Activated CD8-positive, alpha-beta T cell treated with anti-CD3 and anti-CD28 coated beads for 36 hours (primary cell): ENCODE measurements around the gene PAX1. TPM values are rescaled to one million over a fixed set of nuclear protein-coding genes. Genes with fewer than 3 reads are reported as not detected.

Source experiments
- ATAC-seq: fragments of 200-7000 bp; cut with Tn5 transposase; one replicate; pipeline ENCODE4 v1.10.0; 2021; ENCODE audit warnings: mild to moderate bottlenecking, moderate library complexity
- CTCF ChIA-PET: fragments of 350-600 bp; sonication (Branson Sonifier 250); formaldehyde crosslinking; loops from one replicate; lab custom pipeline; 2021; ENCODE audit warnings: antibody characterized with exemption; lab: Charles Lee
- POLR2A ChIA-PET: fragments of 350-600 bp; sonication (Branson Sonifier 250); formaldehyde crosslinking; loops from one replicate; lab custom pipeline; 2021; ENCODE audit warnings: antibody characterized with exemption; lab: Charles Lee
- DNase-seq: peaks from one replicate; pipeline ENCODE4 v3.0.0-alpha.2; 2020
- H3K27ac Mint-ChIP-seq: one replicate; pipeline ENCODE4 v1.8.0; 2021; ENCODE audit warnings: mild to moderate bottlenecking, mixed read lengths
- H3K27me3 Mint-ChIP-seq: one replicate; pipeline ENCODE4 v1.8.0; 2021; ENCODE audit warnings: mixed read lengths
- H3K36me3 Mint-ChIP-seq: one replicate; pipeline ENCODE4 v1.8.0; 2021; ENCODE audit warnings: low read depth, mixed read lengths
- H3K4me1 Mint-ChIP-seq: one replicate; pipeline ENCODE4 v1.8.0; 2021; ENCODE audit warnings: low read depth, mixed read lengths
- H3K4me3 Mint-ChIP-seq: one replicate; pipeline ENCODE4 v1.8.0; 2021; ENCODE audit warnings: mild to moderate bottlenecking, moderate library complexity, mixed read lengths
- H3K9me3 Mint-ChIP-seq: one replicate; pipeline ENCODE4 v1.8.0; 2021; ENCODE audit warnings: mixed read lengths
- intact Hi-C: fragments of 100-400 bp; cut with micrococcal nuclease; formaldehyde crosslinking; loops from one replicate; pipeline ENCODE4 v1.10.0; 2022
- total RNA-seq, 2 experiments: library from RNA; stranded (reverse); gene quantifications; one replicate each; pipeline ENCODE4 v1.2.3, GENCODE V29; 2021
- TF ChIP-seq, protein P1 (sequence below): fragments of 200-600 bp; IDR thresholded peaks from one replicate; pipeline ENCODE4 v1.8.0; 2022; ENCODE audit warnings: antibody characterized with exemption, mild to moderate bottlenecking

PAX1 gene
- total RNA-seq, 2 experiments from 2014 or later, result not detected

DNA sequence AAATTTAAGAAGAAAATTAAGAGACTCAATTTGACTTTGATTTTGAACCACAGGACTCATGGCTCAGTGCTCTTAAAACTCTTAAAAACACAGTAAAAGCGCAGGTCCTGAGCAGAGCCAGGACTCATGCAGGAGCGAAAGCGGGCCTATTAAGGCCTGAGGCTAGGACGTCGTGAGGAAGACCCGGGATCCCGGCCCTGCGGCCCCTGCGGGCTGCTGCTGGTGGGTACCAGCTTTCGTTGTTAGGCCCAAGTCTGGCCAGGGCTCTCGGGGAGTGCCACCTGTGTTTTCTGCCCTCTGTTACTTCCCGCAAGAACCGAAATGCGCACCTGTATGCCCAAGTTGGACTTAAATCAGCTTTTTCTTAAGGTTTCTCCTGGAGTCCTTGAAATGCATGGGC, 3.4 kb upstream of the PAX1 start:
- CTCF ChIA-PET, result interaction anchor here (1.0 to 1.4 kb wide), 3 partner anchors 9 to 17 kb away, joined by 3 to 6 read pairs (median 5); no protein-coding TSS in a partner anchor
- DNase-seq, result no peak
- intact Hi-C loops, result loop anchor here (5.0 to 10.0 kb wide), 2 partner anchors 185 to 883 kb away; partner anchors contain the start of gene FOXA2

DNA sequence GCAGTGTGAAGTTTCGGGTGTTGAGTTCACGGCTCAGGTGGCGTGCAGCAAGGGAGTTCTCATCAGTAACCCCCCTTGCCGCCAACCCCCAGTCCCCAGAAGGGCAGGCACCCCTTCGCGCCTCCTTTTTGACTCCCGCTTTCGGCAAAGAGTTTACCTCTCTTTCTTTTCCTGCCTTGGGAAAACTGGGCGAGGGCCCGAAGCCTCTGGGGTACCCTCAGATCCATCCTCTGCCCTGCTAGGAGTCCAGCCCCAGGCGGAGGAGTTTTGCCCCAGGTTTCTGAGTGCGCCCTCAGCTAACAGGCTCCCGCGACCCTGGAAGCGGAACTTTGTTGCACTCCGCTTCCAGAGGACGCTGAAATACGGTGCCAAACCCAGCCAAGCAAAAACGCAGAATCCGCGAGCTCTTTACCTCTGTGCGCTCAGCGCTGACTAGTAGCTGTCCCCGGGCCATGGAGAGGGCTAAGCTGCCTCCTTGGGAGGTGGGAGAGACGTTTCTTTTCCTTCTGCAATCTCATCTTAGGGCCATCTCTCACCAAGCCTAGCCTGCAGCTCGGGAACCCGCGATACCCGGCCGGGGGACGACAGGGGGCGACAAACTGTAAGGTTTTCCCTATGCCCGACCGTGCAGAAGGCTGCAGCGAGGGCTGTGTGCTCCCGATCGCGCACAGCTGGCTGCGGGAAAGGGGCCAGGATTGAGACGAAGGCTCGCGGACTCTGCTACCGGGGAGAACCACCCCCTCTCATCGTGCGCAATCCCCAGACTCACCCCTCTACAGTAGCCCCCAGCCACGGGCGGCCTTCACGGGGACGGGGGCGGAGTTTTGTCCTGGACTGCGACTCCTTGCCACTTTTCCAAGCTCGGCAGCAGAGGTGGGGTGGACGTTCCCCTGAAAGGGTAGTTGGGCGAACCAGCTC, 2.7 kb upstream of the PAX1 start:
- Mint-ChIP-seq H3K4me3 (no peak overlapping the region), H3K4me1 (peaks cover 3% of the 10 kb centered on the region), H3K9me3 (no peaks in the 10 kb centered on the region), H3K27me3 (peaks cover 75% of the 10 kb centered on the region), H3K36me3 (no peaks in the 10 kb centered on the region), H3K27ac (no peak overlapping the region)
- ChIA-PET POLR2A (no interaction called here), CTCF (interaction anchor here (1.0 to 1.5 kb wide), 6 partner anchors 8 to 66 kb away, joined by 3 to 7 read pairs (median 4); no protein-coding TSS in a partner anchor)
- peak; percentile 45 for ATAC-seq
- intact Hi-C loops, result loop anchor here (5.0 to 10.0 kb wide), 2 partner anchors 186 to 882 kb away; partner anchors contain the start of gene FOXA2
- TF ChIP-seq, protein P1, sequence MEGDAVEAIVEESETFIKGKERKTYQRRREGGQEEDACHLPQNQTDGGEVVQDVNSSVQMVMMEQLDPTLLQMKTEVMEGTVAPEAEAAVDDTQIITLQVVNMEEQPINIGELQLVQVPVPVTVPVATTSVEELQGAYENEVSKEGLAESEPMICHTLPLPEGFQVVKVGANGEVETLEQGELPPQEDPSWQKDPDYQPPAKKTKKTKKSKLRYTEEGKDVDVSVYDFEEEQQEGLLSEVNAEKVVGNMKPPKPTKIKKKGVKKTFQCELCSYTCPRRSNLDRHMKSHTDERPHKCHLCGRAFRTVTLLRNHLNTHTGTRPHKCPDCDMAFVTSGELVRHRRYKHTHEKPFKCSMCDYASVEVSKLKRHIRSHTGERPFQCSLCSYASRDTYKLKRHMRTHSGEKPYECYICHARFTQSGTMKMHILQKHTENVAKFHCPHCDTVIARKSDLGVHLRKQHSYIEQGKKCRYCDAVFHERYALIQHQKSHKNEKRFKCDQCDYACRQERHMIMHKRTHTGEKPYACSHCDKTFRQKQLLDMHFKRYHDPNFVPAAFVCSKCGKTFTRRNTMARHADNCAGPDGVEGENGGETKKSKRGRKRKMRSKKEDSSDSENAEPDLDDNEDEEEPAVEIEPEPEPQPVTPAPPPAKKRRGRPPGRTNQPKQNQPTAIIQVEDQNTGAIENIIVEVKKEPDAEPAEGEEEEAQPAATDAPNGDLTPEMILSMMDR, result peak; percentile 46
- peak; percentile 66 for DNase-seq

More for the DNA sequence above, 3.4 kb upstream of the PAX1 start:
- Mint-ChIP-seq H3K9me3 (no peaks in the 10 kb centered on the region), H3K4me1 (peaks cover 3% of the 10 kb centered on the region), H3K4me3 (no peak overlapping the region), H3K27ac (no peak overlapping the region), H3K36me3 (no peaks in the 10 kb centered on the region), H3K27me3 (peaks cover 67% of the 10 kb centered on the region)
- TF ChIP-seq, protein P1, result no peak
- no peak for ATAC-seq
- POLR2A ChIA-PET, result interaction anchor here (0.5 kb wide), 1 partner anchor 1678 kb away, joined by 3 read pairs; no protein-coding TSS in a partner anchor

DNA sequence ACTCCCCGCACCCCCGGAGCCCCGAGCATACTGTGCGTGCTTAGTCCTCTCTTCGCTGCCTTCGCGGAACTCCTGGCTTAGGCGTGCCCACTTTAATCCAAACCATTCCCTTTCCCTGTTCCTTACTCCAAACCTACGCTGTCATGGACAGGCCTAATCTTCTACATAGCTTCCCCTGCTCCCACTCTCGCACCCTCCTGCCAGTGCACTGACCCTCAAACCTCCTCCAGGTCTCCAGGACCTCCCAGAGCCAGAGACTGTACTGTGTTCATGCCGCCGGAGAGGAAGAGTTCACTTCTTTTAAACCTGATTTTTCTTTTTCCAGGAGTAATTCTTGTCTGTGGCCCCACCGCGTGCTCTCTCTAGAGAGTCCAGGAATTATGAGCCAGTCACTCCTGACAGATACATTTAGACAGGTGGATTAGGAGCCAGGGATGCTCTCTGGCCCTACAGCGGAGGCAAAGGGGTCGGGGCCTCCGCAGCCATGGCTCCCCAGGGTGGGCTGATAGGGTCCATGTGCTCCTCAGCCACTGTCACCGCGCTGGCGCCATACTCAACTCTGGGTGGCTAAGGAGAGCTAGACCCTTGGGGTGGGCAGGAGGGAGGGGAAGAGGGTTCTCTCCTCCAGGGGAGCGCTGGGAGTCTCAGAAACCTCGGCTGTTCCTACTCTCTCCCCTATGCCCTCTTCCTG, 1.6 kb upstream of the PAX1 start:
- intact Hi-C loops, result loop anchor here (5.0 to 10.0 kb wide), 2 partner anchors 187 to 881 kb away; partner anchors contain the start of gene FOXA2
- ChIA-PET POLR2A (no interaction called here), CTCF (interaction anchor here (1.1 to 1.7 kb wide), 4 partner anchors 9 to 65 kb away, joined by 3 to 9 read pairs (median 6); no protein-coding TSS in a partner anchor)
- Mint-ChIP-seq H3K4me1 (peaks cover 3% of the 10 kb centered on the region), H3K4me3 (no peak overlapping the region), H3K27ac (no peak overlapping the region), H3K36me3 (no peaks in the 10 kb centered on the region), H3K27me3 (peaks cover 84% of the 10 kb centered on the region), H3K9me3 (no peaks in the 10 kb centered on the region)
- no peak for ATAC-seq
- DNase-seq, result no peak
- TF ChIP-seq, protein P1, result no peak

DNA sequence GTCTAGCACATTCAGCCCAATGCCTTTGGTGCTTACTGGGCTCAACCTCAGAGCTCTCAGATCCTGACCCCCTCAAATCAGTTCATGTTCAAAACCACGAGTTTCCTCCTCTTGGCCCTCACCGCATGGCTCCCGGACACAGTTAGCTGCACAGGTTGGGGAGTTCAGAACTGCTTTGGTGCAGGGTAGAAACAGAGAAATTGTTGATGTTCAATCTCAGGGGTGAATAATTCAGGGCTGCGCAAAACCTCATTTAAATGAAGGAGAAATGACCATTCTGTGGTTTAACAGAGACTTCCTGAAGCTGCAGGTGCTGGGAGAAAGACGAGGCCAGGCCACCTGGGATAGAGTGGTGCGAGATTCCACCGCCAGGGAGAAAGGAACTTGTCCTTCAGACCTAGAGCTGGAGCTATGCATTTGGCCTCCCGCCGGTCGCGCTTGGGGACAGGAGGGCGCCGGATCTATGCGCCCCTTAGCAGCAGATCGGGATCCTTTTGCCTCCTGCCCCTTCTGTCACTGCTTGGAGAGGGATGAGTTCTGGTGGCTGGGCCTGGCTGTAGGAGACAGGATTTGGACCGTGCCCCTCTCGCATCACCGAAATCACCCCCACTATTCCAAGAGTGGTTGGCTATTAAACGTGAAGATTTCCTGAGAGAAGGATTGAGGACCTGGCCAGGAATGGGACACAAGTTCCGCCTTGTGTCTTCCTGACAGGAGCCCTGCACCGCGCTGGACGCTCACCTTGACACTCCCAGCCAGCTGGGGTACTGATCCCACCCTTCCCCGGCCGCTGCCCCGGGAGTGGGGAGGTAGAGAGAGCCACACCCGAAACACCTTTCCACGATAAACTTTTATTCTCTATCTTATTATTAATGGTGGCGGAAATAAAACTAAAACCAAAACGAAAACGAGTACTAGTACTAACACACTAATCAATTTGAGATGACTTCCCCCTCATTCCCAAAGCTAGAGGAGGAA, 767 bp upstream of the PAX1 start:
- DNase-seq (no peak), ATAC-seq (no peak)
- Mint-ChIP-seq H3K9me3 (no peaks in the 10 kb centered on the region), H3K27me3 (peaks cover 86% of the 10 kb centered on the region), H3K36me3 (no peaks in the 10 kb centered on the region), H3K4me1 (peaks cover 3% of the 10 kb centered on the region), H3K27ac (no peak overlapping the region), H3K4me3 (no peak overlapping the region)
- intact Hi-C loops, result loop anchor here (5.0 to 10.0 kb wide), 2 partner anchors 187 to 880 kb away; partner anchors contain the start of gene FOXA2
- CTCF ChIA-PET, result interaction anchor here (1.7 kb wide), 1 partner anchor 15 kb away, joined by 9 read pairs; no protein-coding TSS in a partner anchor
- POLR2A ChIA-PET, result no interaction called here
- TF ChIP-seq, protein P1, result no peak
